ENCODE data around the gene SLC25A45.
A peak's percentile ranks its signal among the peaks of the same experiment; 100 is the strongest.

The SLC25A45 gene, protein sequence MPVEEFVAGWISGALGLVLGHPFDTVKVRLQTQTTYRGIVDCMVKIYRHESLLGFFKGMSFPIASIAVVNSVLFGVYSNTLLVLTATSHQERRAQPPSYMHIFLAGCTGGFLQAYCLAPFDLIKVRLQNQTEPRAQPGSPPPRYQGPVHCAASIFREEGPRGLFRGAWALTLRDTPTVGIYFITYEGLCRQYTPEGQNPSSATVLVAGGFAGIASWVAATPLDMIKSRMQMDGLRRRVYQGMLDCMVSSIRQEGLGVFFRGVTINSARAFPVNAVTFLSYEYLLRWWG

DNA sequence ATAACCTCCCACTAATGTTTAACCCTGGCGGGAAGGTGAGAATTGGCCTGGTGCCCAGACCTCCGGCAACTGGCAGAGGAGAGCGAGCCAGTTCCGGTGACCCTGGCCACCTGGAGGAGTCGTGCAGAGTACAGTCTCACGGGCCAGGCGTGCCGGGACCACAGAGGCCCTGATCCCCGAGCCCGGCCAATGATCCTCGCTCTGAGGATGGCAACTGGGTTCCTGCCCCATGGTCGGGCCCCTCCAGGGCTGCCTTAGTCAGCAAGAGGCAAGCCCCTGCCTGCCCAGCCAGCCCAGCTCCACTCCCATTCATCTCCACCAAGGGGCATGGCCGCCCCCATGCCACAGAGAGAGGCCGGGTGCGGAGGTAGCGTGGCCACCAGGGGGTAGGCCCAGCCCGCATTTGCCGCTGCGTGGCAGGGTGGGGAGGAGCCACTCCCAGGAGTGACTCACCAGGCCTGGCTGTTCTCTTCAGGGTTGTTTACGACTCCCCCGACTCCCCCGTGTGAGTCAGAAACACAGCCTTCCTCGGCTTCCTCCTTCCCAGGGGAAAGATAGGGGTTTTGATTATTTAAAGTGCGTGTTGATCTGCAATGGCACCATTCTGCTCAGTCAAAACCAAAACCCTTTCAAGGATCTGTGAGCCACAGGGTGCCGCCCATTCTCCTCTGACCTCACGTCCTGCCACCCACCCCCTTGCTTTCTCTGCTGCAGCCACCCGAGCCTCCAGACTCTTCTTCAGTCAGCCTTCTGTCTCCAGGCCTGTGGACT, at the start of gene SLC25A45:
SLC25A45 (minus strand) TSS at position 614 of the 771 bp plus-strand sequence. CDS start 695 bp downstream, outside the sequence.
- Histone ChIP-seq H3K4me1 (ENCODE audit: control insufficient read depth, insufficient read depth, low read length) (peaks cover 42% of the 10 kb centered on the region), H3K9me3 (ENCODE audit: control insufficient read depth, low read length) (no peaks in the 10 kb centered on the region), H3K36me3 (ENCODE audit: control insufficient read depth, insufficient read depth, low read length, severe bottlenecking) (no peaks in the 10 kb centered on the region), H3K9ac (ENCODE audit: low read length) (peak within 1 kb of the TSS; percentile 94), H3K4me3 (ENCODE audit: low read length) (peak within 1 kb of the TSS; percentile 79), H3K27me3 (replicated peaks; ENCODE audit: control insufficient read depth, insufficient read depth, low read length) (no peaks in the 10 kb centered on the region)
- peak; percentile 98 for DNase-seq (ENCODE audit: low read depth)

DNA sequence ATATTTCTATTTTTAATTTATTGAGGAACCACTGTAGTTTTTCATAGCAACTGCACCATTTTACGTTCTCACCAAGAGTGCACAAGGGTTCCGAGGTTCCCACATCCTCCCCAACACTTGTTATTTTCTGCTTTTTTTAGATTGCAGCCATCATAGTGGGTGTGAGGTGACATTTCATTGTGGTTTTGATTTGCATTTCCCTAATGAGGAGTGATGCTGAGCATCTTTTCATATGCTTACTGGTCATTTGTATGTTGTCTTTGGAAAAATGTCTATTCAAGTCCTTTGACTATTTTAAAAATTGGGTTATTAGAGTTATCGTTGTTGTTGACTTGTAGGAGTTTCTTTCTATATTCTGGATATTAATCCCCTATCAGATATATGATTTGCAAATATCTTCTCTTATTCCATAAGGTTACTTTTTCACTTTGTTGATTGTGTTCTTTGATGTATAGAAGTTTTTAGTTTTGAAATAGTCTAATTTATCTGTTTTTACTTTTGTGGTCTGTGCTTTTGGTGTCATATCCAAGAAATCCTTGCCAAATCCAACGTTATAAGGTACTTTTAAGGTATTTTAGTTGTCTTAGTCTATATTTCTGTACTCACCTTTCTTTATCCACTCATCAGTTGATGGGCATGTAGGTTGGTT, 49.1 kb upstream of the SLC25A45 start:
- H3K9me3 ChIP-seq (ENCODE audit: control insufficient read depth, low read length) = no peaks in the 10 kb centered on the region
- peak; percentile 25 for DNase-seq (ENCODE audit: low read depth)
- H3K27me3 ChIP-seq (replicated peaks; ENCODE audit: control insufficient read depth, insufficient read depth, low read length) = no peaks in the 10 kb centered on the region
- H3K36me3 ChIP-seq (ENCODE audit: control insufficient read depth, insufficient read depth, low read length, severe bottlenecking) = peaks cover 52% of the 10 kb centered on the region
- H3K9ac ChIP-seq (ENCODE audit: low read length) = peak overlapping the region; percentile 100
- peaks cover 21% of the 10 kb centered on the region for H3K4me1 ChIP-seq (ENCODE audit: control insufficient read depth, insufficient read depth, low read length)
- peak overlapping the region; percentile 99 for H3K4me3 ChIP-seq (ENCODE audit: low read length)

DNA sequence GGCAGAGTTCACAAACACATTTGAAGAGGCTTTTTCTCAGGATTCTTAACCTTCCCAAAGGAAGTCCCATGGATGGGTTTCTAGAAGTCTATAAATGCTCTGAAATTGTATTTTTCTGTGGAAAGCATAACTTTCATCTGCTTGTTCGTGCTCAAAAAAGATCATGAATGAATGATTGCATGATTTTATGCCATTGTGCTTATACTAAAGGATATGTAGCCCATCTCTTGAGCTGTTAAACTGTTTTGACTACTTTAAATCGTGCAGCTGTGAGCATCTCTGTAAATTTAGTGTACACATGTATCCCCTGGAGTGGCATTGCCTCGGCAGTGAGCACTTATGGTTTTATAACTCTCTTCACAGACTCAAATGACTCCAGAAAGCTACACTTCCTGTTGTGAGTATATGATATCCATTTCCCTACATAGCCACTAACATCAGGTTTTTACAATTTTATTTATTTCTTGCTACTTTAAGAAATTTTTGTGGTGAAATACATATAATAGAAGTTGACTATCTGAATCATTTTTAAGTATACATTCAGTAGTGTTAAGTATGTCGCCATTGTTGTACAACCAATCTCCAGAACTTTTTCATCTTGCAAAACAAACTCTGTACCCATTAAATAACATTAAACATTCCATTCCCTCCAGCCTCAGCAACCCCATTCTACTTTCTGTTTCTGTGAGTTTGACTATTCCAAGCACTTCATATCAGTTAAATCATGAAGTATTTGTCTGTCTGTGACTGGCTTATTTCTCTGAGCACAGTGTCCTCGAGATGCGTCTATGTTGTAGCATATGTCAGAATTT, 48.2 kb upstream of the SLC25A45 start:
- H3K9me3 ChIP-seq (ENCODE audit: control insufficient read depth, low read length) = no peaks in the 10 kb centered on the region
- peak overlapping the region; percentile 99 for H3K4me3 ChIP-seq (ENCODE audit: low read length)
- H3K27me3 ChIP-seq (replicated peaks; ENCODE audit: control insufficient read depth, insufficient read depth, low read length) = no peaks in the 10 kb centered on the region
- peak; percentile 57 for DNase-seq (ENCODE audit: low read depth)
- peak overlapping the region; percentile 100 for H3K9ac ChIP-seq (ENCODE audit: low read length)
- peaks cover 16% of the 10 kb centered on the region for H3K4me1 ChIP-seq (ENCODE audit: control insufficient read depth, insufficient read depth, low read length)
- H3K36me3 ChIP-seq (ENCODE audit: control insufficient read depth, insufficient read depth, low read length, severe bottlenecking) = peaks cover 52% of the 10 kb centered on the region

DNA sequence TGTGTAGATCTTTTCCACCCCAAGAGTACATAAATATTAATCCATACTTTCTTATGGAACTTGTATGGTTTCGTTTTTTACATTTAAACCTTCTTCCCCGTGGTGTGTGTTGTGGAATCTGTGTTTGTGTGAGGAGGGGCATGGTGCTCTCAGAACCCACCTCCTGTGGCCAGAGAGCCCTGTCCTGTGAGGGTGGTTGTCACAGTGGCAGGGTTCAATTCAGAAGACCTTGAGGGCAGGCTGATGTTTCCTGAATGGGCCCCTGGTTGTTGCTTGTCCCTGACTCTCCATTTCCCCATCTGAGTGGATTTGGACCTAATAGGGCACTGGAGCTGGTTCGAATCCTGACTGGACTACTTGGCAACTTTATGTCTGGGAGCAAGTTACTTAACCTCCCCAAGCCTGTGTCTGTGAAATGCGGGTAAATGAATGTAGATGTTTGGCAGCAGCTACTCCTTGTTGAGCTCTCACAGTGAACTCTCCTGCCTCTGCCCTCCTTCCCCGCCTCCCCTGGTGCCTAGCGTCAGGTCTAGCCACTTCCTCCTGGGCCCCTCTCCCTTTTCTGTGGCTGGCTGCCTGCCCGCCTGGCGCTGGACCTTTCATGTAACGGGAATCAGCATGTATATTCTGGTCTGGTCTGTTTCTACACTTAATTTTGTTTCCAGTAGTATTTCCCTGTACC, 47.4 kb upstream of the SLC25A45 start:
- Histone ChIP-seq H3K36me3 (ENCODE audit: control insufficient read depth, insufficient read depth, low read length, severe bottlenecking) (peaks cover 52% of the 10 kb centered on the region), H3K27me3 (replicated peaks; ENCODE audit: control insufficient read depth, insufficient read depth, low read length) (no peaks in the 10 kb centered on the region)
- DNase-seq (ENCODE audit: low read depth) = peak; percentile 75

DNA sequence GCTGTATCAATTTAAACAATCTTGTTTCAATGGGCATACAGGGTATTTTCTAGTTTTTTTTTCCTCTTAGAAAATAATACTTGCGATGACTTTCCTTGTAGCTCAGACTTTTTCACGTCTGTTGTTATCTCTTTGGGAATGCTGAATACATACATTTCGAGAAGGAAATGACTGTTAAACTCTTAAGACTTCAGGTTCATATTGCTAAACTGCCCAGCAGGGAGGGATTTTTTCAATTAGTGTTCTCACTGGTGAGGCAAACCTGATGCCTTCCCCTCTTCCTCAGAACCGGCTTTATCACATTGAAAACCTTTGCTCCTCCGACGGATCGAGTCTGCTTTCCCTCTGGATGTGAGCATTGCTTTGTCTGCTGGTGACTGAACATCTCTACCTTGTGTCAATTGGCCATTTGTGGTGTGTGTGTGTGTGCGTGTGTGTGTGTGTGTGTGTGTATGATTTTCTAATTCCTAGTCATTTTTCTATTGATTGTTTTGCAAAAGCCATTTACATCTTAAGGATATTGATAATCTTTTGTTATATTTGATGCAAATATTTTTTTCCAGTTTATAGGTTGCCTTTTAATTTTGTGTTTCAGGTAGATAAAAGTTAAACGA, 46.7 kb upstream of the SLC25A45 start:
- Histone ChIP-seq H3K9ac (ENCODE audit: low read length) (peak overlapping the region; percentile 100), H3K9me3 (ENCODE audit: control insufficient read depth, low read length) (no peaks in the 10 kb centered on the region), H3K4me1 (ENCODE audit: control insufficient read depth, insufficient read depth, low read length) (peaks cover 3% of the 10 kb centered on the region), H3K27me3 (replicated peaks; ENCODE audit: control insufficient read depth, insufficient read depth, low read length) (no peaks in the 10 kb centered on the region), H3K4me3 (ENCODE audit: low read length) (peak overlapping the region; percentile 99), H3K36me3 (ENCODE audit: control insufficient read depth, insufficient read depth, low read length, severe bottlenecking) (peaks cover 52% of the 10 kb centered on the region)
- peak; percentile 69 for DNase-seq (ENCODE audit: low read depth)

More for the DNA sequence above, 47.4 kb upstream of the SLC25A45 start:
- H3K9ac ChIP-seq (ENCODE audit: low read length) = peak overlapping the region; percentile 100
- H3K4me1 ChIP-seq (ENCODE audit: control insufficient read depth, insufficient read depth, low read length) = peaks cover 9% of the 10 kb centered on the region
- no peaks in the 10 kb centered on the region for H3K9me3 ChIP-seq (ENCODE audit: control insufficient read depth, low read length)
- peak overlapping the region; percentile 99 for H3K4me3 ChIP-seq (ENCODE audit: low read length)

DNA sequence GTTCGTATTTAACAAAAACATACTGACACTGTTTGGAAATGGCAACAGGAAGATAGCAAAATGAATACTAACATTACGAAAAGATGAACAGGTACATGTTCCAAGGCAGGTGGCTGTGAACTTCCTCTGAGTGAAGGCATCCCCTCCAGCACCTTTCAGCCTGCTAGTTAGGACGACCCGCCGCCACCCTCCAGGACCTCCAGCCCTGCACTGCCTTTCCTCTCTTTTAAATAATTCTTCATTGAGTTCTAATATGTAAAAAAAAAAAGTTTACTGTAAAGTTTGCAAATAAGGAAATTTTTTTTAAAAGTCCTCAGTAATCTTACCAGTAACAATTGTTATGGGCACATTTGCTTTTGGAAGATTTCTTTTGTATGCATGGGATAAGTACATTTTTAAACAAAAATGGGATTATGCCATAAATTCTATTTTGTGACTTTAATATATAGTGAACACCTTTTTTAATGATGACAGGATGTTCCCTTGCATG, 46.2 kb upstream of the SLC25A45 start:
- Histone ChIP-seq H3K27me3 (replicated peaks; ENCODE audit: control insufficient read depth, insufficient read depth, low read length) (no peaks in the 10 kb centered on the region), H3K36me3 (ENCODE audit: control insufficient read depth, insufficient read depth, low read length, severe bottlenecking) (peaks cover 49% of the 10 kb centered on the region), H3K4me1 (ENCODE audit: control insufficient read depth, insufficient read depth, low read length) (no peaks in the 10 kb centered on the region), H3K4me3 (ENCODE audit: low read length) (peak overlapping the region; percentile 99), H3K9ac (ENCODE audit: low read length) (peak overlapping the region; percentile 100), H3K9me3 (ENCODE audit: control insufficient read depth, low read length) (no peaks in the 10 kb centered on the region)
- DNase-seq (ENCODE audit: low read depth) = peak; percentile 44

DNA sequence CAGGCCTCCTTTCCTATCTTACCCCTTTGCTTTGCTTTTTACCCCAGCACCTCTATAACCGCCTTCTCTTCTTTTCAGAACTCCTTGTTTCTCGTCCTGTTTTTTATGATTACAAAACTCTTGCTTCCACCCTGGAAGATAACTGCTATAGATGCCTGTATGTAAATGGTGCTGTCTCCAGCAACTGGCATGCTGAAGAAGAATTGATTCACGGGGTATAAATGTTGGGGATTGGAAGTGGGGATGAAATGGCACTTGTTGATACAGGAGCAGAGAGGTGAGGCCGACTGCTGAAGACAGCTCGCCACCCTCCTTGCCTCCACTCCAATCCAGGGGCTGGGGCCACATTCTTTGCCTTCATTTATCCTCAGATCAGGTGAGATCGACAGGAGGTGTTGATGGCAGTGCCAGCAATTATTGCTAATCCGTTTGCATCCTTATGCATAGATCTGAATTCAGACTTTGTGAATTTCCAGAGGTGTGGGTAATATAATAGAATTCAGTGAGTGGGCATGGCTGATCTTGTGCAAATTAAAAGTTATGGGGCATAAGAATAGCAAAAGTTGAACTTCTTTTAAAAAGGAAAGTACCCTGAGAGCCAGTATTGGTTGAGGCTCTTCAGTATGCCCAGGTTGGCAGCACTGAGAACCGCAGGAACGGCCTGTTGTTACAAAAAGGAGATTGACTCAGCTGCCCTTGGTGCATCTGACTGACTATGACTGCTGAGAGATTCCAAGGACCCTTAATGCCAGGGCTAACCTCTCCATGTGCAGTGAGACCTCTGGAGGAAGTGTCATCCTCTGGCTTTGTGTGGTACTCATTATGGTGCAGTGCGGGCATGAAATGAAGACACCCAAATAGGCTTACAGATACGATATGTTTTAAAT, 45.5 kb upstream of the SLC25A45 start:
- Histone ChIP-seq H3K27me3 (replicated peaks; ENCODE audit: control insufficient read depth, insufficient read depth, low read length) (no peaks in the 10 kb centered on the region), H3K4me1 (ENCODE audit: control insufficient read depth, insufficient read depth, low read length) (no peaks in the 10 kb centered on the region), H3K4me3 (ENCODE audit: low read length) (peak overlapping the region; percentile 99), H3K36me3 (ENCODE audit: control insufficient read depth, insufficient read depth, low read length, severe bottlenecking) (peaks cover 49% of the 10 kb centered on the region), H3K9ac (ENCODE audit: low read length) (peak overlapping the region; percentile 100), H3K9me3 (ENCODE audit: control insufficient read depth, low read length) (no peaks in the 10 kb centered on the region)
- DNase-seq (ENCODE audit: low read depth) = peak; percentile 68

DNA sequence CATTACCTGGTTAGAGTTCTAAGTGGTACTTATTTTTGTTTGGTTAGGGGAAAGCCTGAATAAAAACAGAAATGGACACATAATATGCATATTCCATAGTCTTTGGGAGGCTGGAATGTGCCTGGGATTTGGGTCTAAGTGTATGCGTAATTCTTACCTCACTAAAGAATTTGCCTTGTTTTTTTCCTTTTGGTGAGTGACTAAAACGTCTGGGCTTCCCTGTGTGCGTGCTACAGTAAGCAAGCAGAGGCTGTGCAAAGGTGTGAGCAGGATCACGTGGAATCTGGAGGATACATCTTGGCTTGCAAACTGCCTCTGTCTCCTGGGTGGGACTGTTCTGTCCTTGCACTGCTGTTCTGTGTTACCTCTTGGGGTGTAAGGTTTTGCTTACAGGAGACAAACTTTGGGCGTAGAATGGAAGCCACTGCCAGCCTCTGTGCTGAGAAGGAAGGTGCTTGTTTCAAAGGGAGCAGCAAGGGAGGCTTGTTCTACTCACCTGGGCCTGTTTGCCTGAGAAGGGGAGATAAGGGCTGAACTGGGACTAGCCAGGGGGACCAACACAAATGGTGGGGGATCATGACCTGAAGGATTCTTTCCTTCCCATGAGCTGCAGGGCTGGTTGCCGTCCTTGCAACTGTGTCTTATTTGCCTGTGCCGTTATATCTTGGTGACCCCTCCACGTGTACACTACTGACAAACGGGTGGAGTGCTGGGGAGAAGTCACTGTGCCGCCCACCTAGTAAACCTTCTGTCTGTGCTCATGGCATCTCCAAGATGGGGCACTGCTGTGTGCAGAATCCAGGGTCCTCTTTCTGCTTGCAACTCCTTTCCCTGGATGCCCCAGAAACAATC, 44.6 kb upstream of the SLC25A45 start:
- Histone ChIP-seq H3K4me1 (ENCODE audit: control insufficient read depth, insufficient read depth, low read length) (no peaks in the 10 kb centered on the region), H3K27me3 (replicated peaks; ENCODE audit: control insufficient read depth, insufficient read depth, low read length) (no peaks in the 10 kb centered on the region), H3K9ac (ENCODE audit: low read length) (peak overlapping the region; percentile 100), H3K4me3 (ENCODE audit: low read length) (peak overlapping the region; percentile 99), H3K9me3 (ENCODE audit: control insufficient read depth, low read length) (no peaks in the 10 kb centered on the region), H3K36me3 (ENCODE audit: control insufficient read depth, insufficient read depth, low read length, severe bottlenecking) (peaks cover 41% of the 10 kb centered on the region)
- peak; percentile 76 for DNase-seq (ENCODE audit: low read depth)

Data from adipocyte (in vitro differentiated cells).